GM12878 (cell line): ENCODE results near the gene EAF2. TPM values are rescaled to one million over a fixed set of nuclear protein-coding genes. Genes with fewer than 3 reads are reported as not detected.

ENCODE experiments used
- ATAC-seq: fragments of 200-7000 bp; cut with Tn5 transposase; 3 replicates; pipeline ENCODE4 v1.9.1; 2020; ENCODE audit warnings: mild to moderate bottlenecking, moderate library complexity
- BruUV-seq: library from RNA; stranded (reverse); fragments of 400-500 nt; replicated peaks from 2 replicates; lab custom pipeline; 2021; lab: Mats Ljungman, UMichigan
- CTCF ChIA-PET: fragments of 300-600 bp; sonication (Branson Sonifier 250); formaldehyde crosslinking; extraction: SDS; loops from one replicate; lab custom pipeline; 2021; ENCODE audit warnings: inconsistent platforms; lab: Yijun Ruan, JAX
- POLR2A ChIA-PET: fragments of 350-600 bp; formaldehyde crosslinking; extraction: SDS; loops from one replicate; lab custom pipeline; 2021; ENCODE audit warnings: inconsistent platforms; lab: Charles Lee
- RAD21 ChIA-PET: fragments of 300-600 bp; sonication (Branson Sonifier 250); formaldehyde crosslinking; loops from one replicate; lab custom pipeline; 2023; ENCODE audit warnings: antibody characterized with exemption; ENCODE audit not compliant: unreplicated experiment; lab: Charles Lee
- SMC1A ChIA-PET: fragments of 300-600 bp; sonication (Branson Sonifier 250); formaldehyde crosslinking; loops from one replicate; lab custom pipeline; 2023; ENCODE audit not compliant: unreplicated experiment, uncharacterized antibody; lab: Charles Lee
- DNase-seq: peaks from one replicate; pipeline ENCODE4 v3.0.0-alpha.2; 2011; ENCODE audit warnings: low read depth, low spot score
- FAIRE-seq: peaks from 3 replicates; lab custom pipeline; 2011; peaks lifted over from hg19 to GRCh38; lab: Jason Lieb, UNC
- H2AFZ ChIP-seq: 2 replicates; pipeline ENCODE4 v1.6.0; 2011; ENCODE audit warnings: low read depth, low read length, control low read depth; ENCODE audit not compliant: control insufficient read depth
- H3K27ac ChIP-seq: 2 replicates; pipeline ENCODE4 v1.5.1; 2011; ENCODE audit warnings: control low read depth; ENCODE audit not compliant: control insufficient read depth, insufficient read depth
- H3K27me3 ChIP-seq, 2 experiments: replicated peaks in 1 of 2; 2 replicates each; pipeline versions ENCODE4 v1.6.0 to v1.6.1; 2011; ENCODE audit warnings: low read length in 1 of 2; ENCODE audit not compliant: control insufficient read depth in 2 of 2, insufficient read depth in 2 of 2
- H3K36me3 ChIP-seq, 2 experiments: 2 replicates each; pipeline ENCODE4 v1.5.1; 2011; ENCODE audit warnings: low read length in 1 of 2; ENCODE audit not compliant: control insufficient read depth in 2 of 2, insufficient read depth in 2 of 2
- H3K4me1 ChIP-seq: 2 replicates; pipeline ENCODE4 v1.6.1; 2011; ENCODE audit warnings: mild to moderate bottlenecking, low read length, moderate library complexity, mixed read lengths; ENCODE audit not compliant: control insufficient read depth, insufficient read depth
- H3K4me2 ChIP-seq: 2 replicates; pipeline ENCODE4 v1.6.0; 2011; ENCODE audit warnings: control low read depth; ENCODE audit not compliant: control insufficient read depth, insufficient read depth
- H3K4me3 ChIP-seq: fragments of 200-600 bp; sonication (generic); 2 replicates; pipeline ENCODE4 v1.5.1; 2016
- H3K79me2 ChIP-seq: 2 replicates; pipeline ENCODE4 v1.6.0; 2011; ENCODE audit warnings: low read length; ENCODE audit not compliant: control insufficient read depth, insufficient read depth
- H3K9ac ChIP-seq: 2 replicates; pipeline ENCODE4 v1.8.0; 2011; ENCODE audit warnings: low read length, control low read depth, mixed read lengths; ENCODE audit not compliant: control insufficient read depth, insufficient read depth
- H3K9me3 ChIP-seq: replicated peaks from 3 replicates; pipeline ENCODE4 v1.5.1; 2011; ENCODE audit warnings: mild to moderate bottlenecking, low read length; ENCODE audit not compliant: control insufficient read depth, insufficient read depth
- H4K20me1 ChIP-seq: 2 replicates; pipeline ENCODE4 v1.6.0; 2011; ENCODE audit not compliant: control insufficient read depth, insufficient read depth
- ASH2L ChIP-seq: fragments of 300-600, 200-600 bp; sonication (generic); IDR thresholded peaks from 2 replicates; pipeline ENCODE4 v1.6.1; 2017; ENCODE audit warnings: low read depth, mild to moderate bottlenecking, borderline replicate concordance
- CBX5 ChIP-seq: sonication (generic); IDR thresholded peaks from 2 replicates; pipeline ENCODE4 v1.6.1; 2016; ENCODE audit warnings: low read depth, moderate library complexity, mild to moderate bottlenecking, inconsistent platforms
- CHD1 ChIP-seq: IDR thresholded peaks from 2 replicates; pipeline ENCODE4 v1.6.1; 2012; ENCODE audit warnings: low read depth, low read length, improper control_type of control experiment
- CREM ChIP-seq: IDR thresholded peaks from 2 replicates; pipeline ENCODE4 v1.6.1; 2014; ENCODE audit warnings: antibody characterized with exemption, low read depth
- FOS ChIP-seq: IDR thresholded peaks from 3 replicates; pipeline ENCODE4 v1.6.1; 2011; ENCODE audit warnings: borderline replicate concordance; ENCODE audit not compliant: insufficient read length; ENCODE audit errors: extremely low read depth
- GABPA ChIP-seq: IDR thresholded peaks from 2 replicates; pipeline ENCODE4 v1.6.1; 2014; ENCODE audit warnings: antibody characterized with exemption, low read depth, mild to moderate bottlenecking, inconsistent platforms
- GATAD2B ChIP-seq: fragments of 450-650 bp; conservative IDR thresholded peaks from 2 replicates; pipeline ENCODE4 v1.6.1; 2017; ENCODE audit warnings: low read depth, mild to moderate bottlenecking, moderate library complexity
- HDAC2 ChIP-seq: fragments of 200-600 bp; sonication (generic); IDR thresholded peaks from 2 replicates; pipeline ENCODE4 v1.6.1; 2017
- IRF3 ChIP-seq: fragments of 450-650 bp; IDR thresholded peaks from 2 replicates; pipeline ENCODE4 v1.6.1; 2014; ENCODE audit warnings: mild to moderate bottlenecking
- MTA2 ChIP-seq: fragments of 450-650 bp; IDR thresholded peaks from 2 replicates; pipeline ENCODE4 v1.6.1; 2016; ENCODE audit warnings: low read depth, mild to moderate bottlenecking, moderate library complexity
- NBN ChIP-seq: fragments of 450-650 bp; IDR thresholded peaks from 2 replicates; pipeline ENCODE4 v1.6.1; 2016
- PML ChIP-seq: IDR thresholded peaks from 2 replicates; pipeline ENCODE4 v1.6.1; 2012; ENCODE audit warnings: low read length, inconsistent platforms
- POLR2AphosphoS2 ChIP-seq: IDR thresholded peaks from 2 replicates; pipeline ENCODE4 v1.6.1; 2011; ENCODE audit warnings: low read depth, mild to moderate bottlenecking, low read length, improper control_type of control experiment, moderate library complexity
- RAD21 ChIP-seq: IDR thresholded peaks from 2 replicates; pipeline ENCODE4 v1.6.1; 2011; ENCODE audit warnings: mild to moderate bottlenecking, low read depth, low read length, moderate library complexity; ENCODE audit not compliant: insufficient read depth
- TAF1 ChIP-seq: IDR thresholded peaks from 2 replicates; pipeline ENCODE4 v1.6.1; 2011; ENCODE audit warnings: mild to moderate bottlenecking, low read depth, low read length, borderline replicate concordance
- WRNIP1 ChIP-seq: IDR thresholded peaks from 2 replicates; pipeline ENCODE4 v1.6.1; 2011; ENCODE audit warnings: low read depth, low read length, improper control_type of control experiment, borderline replicate concordance
- YBX1 ChIP-seq: fragments of 450-650 bp; IDR thresholded peaks from 2 replicates; pipeline ENCODE4 v1.6.1; 2016; ENCODE audit warnings: antibody characterized with exemption
- WGBS: methylation state at CpG from one replicate; pipeline ENCODE4 v1.1.6; 2016; ENCODE audit warnings: low lambda C conversion rate; ENCODE audit not compliant: insufficient replicate concordance, insufficient coverage; ENCODE audit errors: missing lambda C conversion rate; 5-methylcytosine and 5-hydroxymethylcytosine counted together
- in situ Hi-C: fragments of 300-500 bp; cut with MboI; formaldehyde crosslinking; loops from 9 replicates; pipeline ENCODE4 v1.14.3; 2018; ENCODE audit warnings: mixed read lengths
- intact Hi-C: fragments of 100-400 bp; cut with micrococcal nuclease; formaldehyde crosslinking; loops from one replicate; pipeline ENCODE4 v1.14.2; 2022; ENCODE audit not compliant: unreplicated experiment
- polyA plus RNA-seq, 11 experiments: library from polyadenylated mRNA; depleted of rRNA in 4 of 11; unstranded in 6 of 11; stranded (reverse) in 5 of 11; fragments of >200 nt; fragmentation: Nextera tagmentation in 4 of 11; fragmentation: Illumina TruSeq in 1 of 11; extraction: Ambion mirVana in 4 of 11; extraction: Trizol in 1 of 11; gene quantifications; 1 replicate in 1 of 11; 2 replicates in 10 of 11; pipeline versions ENCODE4 v1.2.1 to v1.2.3, GENCODE V29; 2011 to 2016; ENCODE audit warnings: inconsistent platforms in 2 of 11, missing spikeins in 2 of 11, low read depth in 1 of 11
- total RNA-seq, 4 experiments: library from RNA; depleted of rRNA in 3 of 4; stranded (reverse); fragments of >200 nt in 3 of 4; fragmentation: Illumina TruSeq in 1 of 4; extraction: Trizol in 1 of 4; gene quantifications; 2 replicates each; pipeline versions ENCODE4 v1.2.1 to v1.2.3, GENCODE V29; 2013 to 2021
- TF ChIP-seq, protein P1 (sequence below): IDR thresholded peaks from 2 replicates; pipeline ENCODE4 v1.6.1; 2012; ENCODE audit warnings: low read depth, low read length, improper control_type of control experiment

Gene EAF2
- total and polyA plus RNA-seq, 10 of the 15 experiments (the other 5 are each of a cell fraction or from before 2014, with no cell fraction given), result 47.3 to 193 (median 72.2) TPM

DNA sequence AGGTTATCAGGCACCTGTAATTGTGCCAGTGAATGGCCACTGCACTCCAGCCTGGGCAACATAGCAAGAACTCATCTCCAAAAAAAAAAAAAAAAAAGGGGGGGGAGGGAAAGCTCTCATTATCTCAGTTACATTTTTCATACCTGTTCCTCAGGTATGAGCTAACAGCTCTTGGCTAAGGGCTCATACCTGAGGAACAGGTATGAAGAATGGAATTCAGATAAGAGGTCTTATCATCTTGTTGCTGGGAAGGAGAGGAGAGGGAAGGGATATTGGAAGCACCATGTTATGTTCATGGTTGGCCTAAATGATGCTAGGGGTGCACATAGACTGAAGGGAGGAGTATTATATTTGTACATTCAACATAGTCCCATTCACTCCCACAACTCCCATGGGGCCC lies 61.8 kb downstream of the EAF2 start:
- TF ChIP-seq ASH2L (no peak), HDAC2 (no peak), RAD21 (no peak), GABPA (no peak), GATAD2B (no peak)
- no peaks in the 10 kb centered on the region for H3K79me2 ChIP-seq
- CTCF ChIA-PET, result interaction anchor here (1.9 kb wide), 1 partner anchor 99 kb away, joined by 5 read pairs; no protein-coding TSS in a partner anchor
- ATAC-seq (no peak), FAIRE-seq (no peak), DNase-seq (no peak)
- in situ Hi-C loops (no loop called here), intact Hi-C loops (no loop called here)
- no peak overlapping the region for H3K9ac ChIP-seq
- RAD21 ChIA-PET, result no interaction called here
- no peak overlapping the region for H3K4me3 ChIP-seq
- SMC1A ChIA-PET, result interaction anchor here (0.6 to 1.6 kb wide), 2 partner anchors 108 to 893 kb away, joined by 3 to 5 read pairs; no protein-coding TSS in a partner anchor
- H3K27ac ChIP-seq, result no peak overlapping the region
- no peaks in the 10 kb centered on the region for H3K27me3 ChIP-seq
- no peaks in the 10 kb centered on the region for H3K4me1 ChIP-seq
- POLR2A ChIA-PET, result no interaction called here
- H3K4me2 ChIP-seq, result no peak overlapping the region
- no TSS peak for BruUV-seq
- no peaks in the 10 kb centered on the region for H4K20me1 ChIP-seq
- no peaks in the 10 kb centered on the region for H3K9me3 ChIP-seq
- peaks cover 4 to 16% of the 10 kb centered on the region in 2 experiments for H3K36me3 ChIP-seq
- H2AFZ ChIP-seq, result no peak overlapping the region

GRCh38 chr3:121897296-121897695 lies 62.3 kb downstream of the EAF2 start:
- Histone ChIP-seq H3K9ac (no peak overlapping the region), H3K27ac (no peak overlapping the region), H3K9me3 (no peaks in the 10 kb centered on the region), H2AFZ (no peak overlapping the region), H3K4me2 (no peak overlapping the region), H3K79me2 (no peaks in the 10 kb centered on the region), H4K20me1 (no peaks in the 10 kb centered on the region), H3K4me1 (no peaks in the 10 kb centered on the region), H3K27me3 (no peaks in the 10 kb centered on the region), H3K36me3 (peaks cover 4 to 16% of the 10 kb centered on the region in 2 experiments), H3K4me3 (no peak overlapping the region)
- FAIRE-seq (no peak), ATAC-seq (no peak), DNase-seq (no peak)
- WGBS, result 100% methylated on average over 3 of the region's 3 CpGs
- CTCF ChIA-PET, result no interaction called here
- SMC1A ChIA-PET, result interaction anchor here (0.6 to 1.6 kb wide), 2 partner anchors 108 to 892 kb away, joined by 3 to 5 read pairs; no protein-coding TSS in a partner anchor
- BruUV-seq, result no TSS peak
- RAD21 ChIA-PET, result no interaction called here
- POLR2A ChIA-PET, result interaction anchor here (0.6 kb wide), 1 partner anchor 756 kb away, joined by 3 read pairs; no protein-coding TSS in a partner anchor
- no peak for TF ChIP-seq PML
- TF ChIP-seq, protein P1, sequence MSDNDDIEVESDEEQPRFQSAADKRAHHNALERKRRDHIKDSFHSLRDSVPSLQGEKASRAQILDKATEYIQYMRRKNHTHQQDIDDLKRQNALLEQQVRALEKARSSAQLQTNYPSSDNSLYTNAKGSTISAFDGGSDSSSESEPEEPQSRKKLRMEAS, result no peak
- TF ChIP-seq YBX1, result no peak
- TF ChIP-seq POLR2AphosphoS2, result no peak
- no peak for TF ChIP-seq IRF3
- no peak for TF ChIP-seq MTA2
- TF ChIP-seq CREM, result no peak
- TF ChIP-seq CBX5, result no peak
- no peak for TF ChIP-seq CHD1
- no peak for TF ChIP-seq TAF1
- no peak for TF ChIP-seq FOS
- TF ChIP-seq NBN, result no peak
- TF ChIP-seq WRNIP1, result no peak
- intact Hi-C loops, result no loop called here
- in situ Hi-C loops, result no loop called here
